Measurements from ENCODE around the gene PTPRE. TPM values are rescaled to one million over a fixed set of nuclear protein-coding genes. Genes with fewer than 3 reads are reported as not detected.
A peak's percentile ranks its signal among the peaks of the same experiment; 100 is the strongest.

PTPRE gene
- total RNA-seq, 2 experiments from 2014 or later: 26.8 to 37.3 TPM

DNA sequence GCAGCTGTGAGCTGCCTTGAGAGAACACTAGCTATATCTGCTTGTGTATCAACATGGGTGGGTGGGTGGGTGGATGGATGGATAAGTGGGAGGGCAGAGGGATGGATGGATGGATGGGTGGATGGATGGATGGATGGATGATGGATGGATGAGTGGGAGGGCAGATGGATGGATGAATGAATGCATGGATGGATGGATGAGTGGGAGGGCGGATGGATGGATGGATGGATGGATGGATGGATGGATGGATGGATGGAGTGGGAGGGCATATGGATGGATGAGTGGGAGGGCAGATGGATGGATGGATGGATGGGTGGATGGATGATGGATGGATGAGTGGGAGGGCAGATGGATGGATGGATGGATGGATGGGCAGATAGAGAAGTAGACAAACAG lies 143.2 kb downstream of the PTPRE start:
- no peak for DNase-seq
- Mint-ChIP-seq H3K36me3 (peaks cover 24% of the 10 kb centered on the region), H3K9me3 (no peaks in the 10 kb centered on the region), H3K27ac (peak overlapping the region; percentile 71), H3K27me3 (no peaks in the 10 kb centered on the region), H3K4me3 (peak overlapping the region; percentile 51), H3K4me1 (peaks cover 33% of the 10 kb centered on the region)
- ATAC-seq (ENCODE audit: low read depth): no peak
- POLR2A ChIA-PET: interaction anchor here (0.7 kb wide), 1 partner anchor 12 kb away, joined by 3 read pairs; no protein-coding TSS in a partner anchor

DNA sequence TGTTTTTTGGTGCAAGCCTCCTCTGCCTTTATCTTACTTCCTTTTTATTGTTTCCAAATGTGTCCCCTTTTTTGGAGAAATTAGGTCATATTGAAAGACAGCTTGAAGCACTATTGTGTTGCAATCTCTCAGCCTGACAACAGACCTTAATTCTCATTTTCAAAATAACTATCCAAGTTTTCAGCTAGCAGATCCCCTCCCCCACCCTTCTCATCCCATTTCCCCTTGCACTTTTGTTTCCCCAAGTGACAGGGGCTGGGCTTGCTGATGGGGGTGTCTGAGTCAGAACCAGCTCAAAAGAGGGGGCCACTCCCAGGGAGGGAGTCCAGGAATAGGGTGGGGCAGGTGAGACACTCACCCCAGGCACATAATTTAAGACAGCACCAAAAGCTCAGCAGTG lies 144.0 kb downstream of the PTPRE start:
- POLR2A ChIA-PET: interaction anchor here (0.5 to 0.7 kb wide), 2 partner anchors 12 to 26 kb away, joined by 4 read pairs; no protein-coding TSS in a partner anchor
- DNase-seq (no peak), ATAC-seq (ENCODE audit: low read depth) (no peak)
- Mint-ChIP-seq H3K36me3 (peaks cover 32% of the 10 kb centered on the region), H3K27ac (peak overlapping the region; percentile 20), H3K4me3 (peak overlapping the region; percentile 51), H3K9me3 (no peaks in the 10 kb centered on the region), H3K4me1 (peaks cover 35% of the 10 kb centered on the region), H3K27me3 (no peaks in the 10 kb centered on the region)

DNA sequence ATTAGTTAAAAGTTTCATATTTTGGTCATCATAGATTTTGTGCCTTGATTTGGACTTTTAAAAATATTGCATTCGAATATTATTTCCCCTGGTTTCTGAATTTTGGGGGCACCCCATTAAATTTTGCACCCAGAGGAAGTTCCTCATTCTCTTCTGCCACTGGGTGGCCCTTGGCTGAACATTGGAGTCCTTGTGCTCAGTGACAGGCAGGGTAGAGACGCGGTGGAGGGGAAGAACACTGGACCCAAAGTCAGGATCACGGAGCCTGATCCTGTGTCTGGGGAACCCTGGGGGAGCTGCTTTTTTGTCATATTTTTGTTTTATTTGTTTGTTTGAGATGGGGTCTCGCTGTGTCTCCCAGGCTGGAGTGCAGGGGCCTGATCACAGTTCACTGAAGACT lies 144.6 kb downstream of the PTPRE start:
- H3K27me3 Mint-ChIP-seq: no peaks in the 10 kb centered on the region
- POLR2A ChIA-PET: interaction anchor here (0.5 kb wide), 1 partner anchor 27 kb away, joined by 4 read pairs; no protein-coding TSS in a partner anchor
- peaks cover 35% of the 10 kb centered on the region for H3K36me3 Mint-ChIP-seq
- H3K4me3 Mint-ChIP-seq: no peak overlapping the region
- H3K27ac Mint-ChIP-seq: no peak overlapping the region
- no peak for ATAC-seq (ENCODE audit: low read depth)
- DNase-seq: no peak
- peaks cover 35% of the 10 kb centered on the region for H3K4me1 Mint-ChIP-seq
- H3K9me3 Mint-ChIP-seq: no peaks in the 10 kb centered on the region

DNA sequence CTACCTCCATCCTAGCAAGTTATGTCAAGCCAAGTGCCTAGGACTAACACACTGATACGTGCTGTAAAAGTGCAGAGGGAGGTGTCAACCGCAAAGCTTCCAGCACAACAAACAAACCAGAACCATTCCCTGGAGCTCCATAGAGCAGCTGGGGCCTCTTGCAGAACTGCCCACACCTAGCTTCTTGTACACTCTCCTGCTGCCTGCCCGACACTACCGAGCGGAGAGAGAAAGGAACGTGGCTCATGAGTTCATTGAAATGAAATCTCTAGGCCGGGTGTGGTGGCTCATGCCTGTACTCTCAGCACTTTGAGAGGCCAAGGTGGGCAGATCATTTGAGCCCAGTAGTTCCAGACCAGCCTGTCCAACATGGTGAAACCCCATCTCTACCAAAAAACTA lies 145.8 kb downstream of the PTPRE start:
- POLR2A ChIA-PET: interaction anchor here (1.6 kb wide), 1 partner anchor 9 kb away, joined by 5 read pairs; no protein-coding TSS in a partner anchor
- DNase-seq: no peak
- H3K9me3 Mint-ChIP-seq: no peaks in the 10 kb centered on the region
- no peak overlapping the region for H3K27ac Mint-ChIP-seq
- peaks cover 33% of the 10 kb centered on the region for H3K4me1 Mint-ChIP-seq
- H3K27me3 Mint-ChIP-seq: no peaks in the 10 kb centered on the region
- no peak overlapping the region for H3K4me3 Mint-ChIP-seq
- H3K36me3 Mint-ChIP-seq: peaks cover 39% of the 10 kb centered on the region
- no peak for ATAC-seq (ENCODE audit: low read depth)

DNA sequence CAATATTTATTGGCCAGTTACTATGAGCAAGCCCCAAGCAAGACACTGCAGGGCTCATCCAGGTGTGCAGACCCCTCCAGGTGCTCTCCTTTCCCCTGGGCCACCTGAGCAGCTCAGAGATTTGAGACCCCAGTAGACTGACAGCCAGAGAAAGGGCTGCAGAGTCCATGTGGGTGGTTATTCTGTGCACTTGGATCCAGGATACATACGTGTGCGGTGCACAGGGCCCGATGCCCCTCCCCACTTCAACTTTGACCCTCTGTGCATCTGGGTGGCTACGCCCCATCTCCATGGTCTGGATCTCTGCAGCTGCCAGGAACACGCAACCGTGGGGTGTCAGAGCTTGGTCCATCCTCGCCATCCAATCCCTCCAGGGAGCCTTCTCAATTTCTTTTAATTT lies 146.5 kb downstream of the PTPRE start:
- ATAC-seq (ENCODE audit: low read depth): no peak
- H3K27ac Mint-ChIP-seq: no peak overlapping the region
- peaks cover 44% of the 10 kb centered on the region for H3K36me3 Mint-ChIP-seq
- no peaks in the 10 kb centered on the region for H3K9me3 Mint-ChIP-seq
- H3K4me1 Mint-ChIP-seq: peaks cover 34% of the 10 kb centered on the region
- DNase-seq: no peak
- no peaks in the 10 kb centered on the region for H3K27me3 Mint-ChIP-seq
- H3K4me3 Mint-ChIP-seq: no peak overlapping the region
- POLR2A ChIA-PET: interaction anchor here (1.6 kb wide), 1 partner anchor 9 kb away, joined by 5 read pairs; no protein-coding TSS in a partner anchor

DNA sequence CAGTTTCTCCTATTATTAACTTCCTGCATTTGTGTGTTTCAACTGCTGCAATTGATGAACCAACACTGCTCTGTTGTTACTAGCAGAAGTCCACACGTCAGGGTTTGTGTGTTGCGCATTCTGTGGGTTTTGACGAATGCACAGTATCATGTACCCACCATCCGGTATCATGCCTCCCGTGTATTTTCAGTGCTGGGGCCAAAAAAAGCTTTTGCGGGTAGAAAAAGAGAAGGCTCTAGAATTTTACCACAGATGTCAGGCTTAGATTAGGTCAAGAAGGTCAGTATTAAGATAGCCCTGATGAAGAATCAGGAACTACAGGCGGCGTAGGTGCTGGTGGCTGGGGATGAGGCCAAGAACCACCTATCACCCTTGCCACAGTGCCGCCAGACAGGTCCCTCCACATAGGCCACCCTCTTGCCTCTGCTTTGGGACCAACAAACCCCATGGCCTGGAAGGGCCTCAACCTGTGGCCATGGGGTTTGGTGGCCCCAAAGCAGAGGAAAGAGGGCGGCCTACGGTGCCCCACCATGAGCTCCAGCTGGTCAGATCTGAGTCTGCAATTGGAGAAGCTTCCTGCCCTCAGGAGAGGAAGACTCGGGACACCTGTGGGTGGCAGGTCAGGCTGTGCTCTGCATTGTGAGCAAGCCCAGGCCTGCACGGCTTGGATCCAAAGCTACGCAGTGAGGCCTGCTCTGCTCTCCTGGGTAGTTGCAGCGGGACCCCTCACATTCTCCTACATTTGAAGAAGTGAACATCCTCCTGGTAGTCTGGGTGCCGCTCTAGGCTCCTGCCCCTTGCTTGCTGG lies 147.5 kb downstream of the PTPRE start:
- Mint-ChIP-seq H3K36me3 (peaks cover 43% of the 10 kb centered on the region), H3K27ac (peak overlapping the region; percentile 40), H3K27me3 (no peaks in the 10 kb centered on the region), H3K4me3 (no peak overlapping the region), H3K9me3 (no peaks in the 10 kb centered on the region), H3K4me1 (peaks cover 30% of the 10 kb centered on the region)
- POLR2A ChIA-PET: no interaction called here
- DNase-seq: no peak
- ATAC-seq (ENCODE audit: low read depth): no peak

DNA sequence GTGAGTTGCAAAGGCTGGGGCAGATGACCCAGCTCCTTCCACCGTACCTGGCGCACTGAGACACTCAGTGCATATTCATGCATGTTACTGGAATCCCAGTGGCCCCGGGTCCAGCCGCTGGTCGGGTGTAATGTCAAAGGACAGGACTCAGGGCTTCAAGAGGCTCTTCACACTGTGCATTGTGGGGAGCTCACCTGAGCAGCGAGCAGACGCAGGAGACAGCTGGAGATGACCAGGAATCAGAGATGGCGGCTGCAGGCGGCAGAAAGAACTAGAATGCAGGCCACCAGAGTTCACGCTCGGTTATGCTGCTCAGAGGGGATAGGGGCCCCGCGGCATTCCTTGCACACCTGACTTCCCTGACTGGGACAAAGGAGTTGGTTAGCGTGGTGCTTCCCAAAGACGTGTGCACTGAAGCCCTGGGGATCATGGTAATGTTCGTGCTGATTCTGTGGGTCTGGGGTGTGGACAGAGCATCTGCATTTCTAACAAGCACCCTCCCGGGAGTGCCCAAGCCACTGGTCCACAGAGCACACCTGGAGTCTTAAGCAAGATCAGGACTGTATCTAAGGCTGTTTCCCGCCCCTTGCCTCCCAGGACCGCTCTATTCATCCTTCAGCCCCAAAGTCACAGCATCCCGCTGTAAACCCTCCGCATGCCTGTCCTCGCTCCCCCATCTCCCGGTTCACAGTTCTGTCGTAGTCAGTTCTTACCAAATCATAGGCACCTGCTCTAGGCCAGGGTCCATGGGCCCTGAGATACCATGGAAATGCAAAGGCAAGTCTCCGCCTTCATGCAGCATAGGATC lies 148.4 kb downstream of the PTPRE start:
- Mint-ChIP-seq H3K36me3 (peaks cover 47% of the 10 kb centered on the region), H3K27ac (peak overlapping the region; percentile 16), H3K4me3 (no peak overlapping the region), H3K27me3 (no peaks in the 10 kb centered on the region), H3K9me3 (no peaks in the 10 kb centered on the region), H3K4me1 (peaks cover 31% of the 10 kb centered on the region)
- DNase-seq (no peak), ATAC-seq (ENCODE audit: low read depth) (no peak)
- POLR2A ChIA-PET: no interaction called here

DNA sequence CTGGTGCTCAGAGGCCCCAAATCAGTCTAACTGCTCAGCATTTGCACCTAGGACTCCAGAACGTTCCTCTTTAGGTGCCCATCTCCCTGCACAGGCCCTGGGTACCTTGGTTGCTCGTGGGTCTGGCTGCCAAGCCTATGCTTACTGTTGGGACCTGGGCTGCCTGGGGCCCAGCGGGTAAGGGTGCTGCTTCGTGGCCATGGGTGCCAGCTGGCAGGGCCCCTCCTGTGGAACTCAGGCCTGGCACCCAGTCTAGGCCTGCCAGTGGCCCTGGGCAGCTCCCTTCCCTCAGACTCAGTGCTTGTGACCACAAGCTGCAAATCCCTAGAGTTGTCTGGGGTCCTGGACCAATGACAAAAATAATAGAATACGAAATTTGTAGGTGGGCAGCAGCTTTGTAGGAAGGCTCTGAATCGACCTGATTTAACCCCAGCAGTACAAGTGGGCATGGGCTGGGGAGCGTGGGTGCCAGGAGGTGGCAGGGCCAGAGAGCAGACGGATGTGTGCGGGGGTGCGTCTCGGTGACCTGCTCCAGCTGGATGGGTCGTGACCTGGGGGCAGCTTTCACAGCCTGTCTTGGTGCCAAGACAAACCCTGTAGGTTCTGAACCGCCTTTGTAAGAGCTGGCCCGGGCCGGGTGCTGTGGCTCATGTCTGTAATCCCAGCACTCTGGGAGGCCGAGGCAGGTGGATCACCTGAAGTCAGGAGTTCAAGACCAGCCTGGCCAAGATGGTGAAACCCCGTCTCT lies 149.6 kb downstream of the PTPRE start:
- POLR2A ChIA-PET: interaction anchor here (1.6 kb wide), 1 partner anchor 9 kb away, joined by 4 read pairs; no protein-coding TSS in a partner anchor

DNA sequence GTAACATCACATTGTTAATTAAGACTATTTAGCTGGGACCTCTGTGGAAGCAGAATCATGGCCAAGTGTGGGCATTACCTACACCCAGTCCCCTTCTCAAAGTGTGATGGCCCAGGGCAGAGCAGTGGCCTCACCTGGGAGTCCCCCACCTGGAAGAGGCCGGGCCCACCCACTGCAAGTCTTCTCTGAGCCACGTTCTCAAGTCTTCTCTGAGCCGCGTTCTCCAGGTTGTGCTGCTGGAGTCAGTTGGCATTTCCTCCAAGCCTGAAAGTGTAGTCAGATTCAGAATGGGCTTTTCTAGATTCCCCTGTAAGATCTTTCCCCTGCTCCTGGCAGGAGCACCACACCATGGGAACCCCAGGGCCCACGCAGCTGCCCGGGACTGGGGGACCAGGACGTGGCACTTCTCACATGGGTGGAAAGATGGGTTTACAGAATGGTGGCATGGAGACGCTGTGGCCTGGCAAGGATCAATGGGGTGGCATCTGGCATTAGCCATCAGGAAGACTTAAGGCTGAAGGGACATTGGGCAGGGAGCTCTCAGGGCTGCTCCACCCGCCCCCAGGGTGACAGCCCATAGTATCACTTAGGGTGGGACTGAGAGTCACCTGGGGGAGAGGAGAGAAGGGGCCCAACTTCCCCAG lies 151.3 kb downstream of the PTPRE start:
- Mint-ChIP-seq H3K36me3 (peaks cover 40% of the 10 kb centered on the region), H3K4me1 (peaks cover 45% of the 10 kb centered on the region), H3K9me3 (no peaks in the 10 kb centered on the region), H3K27me3 (no peaks in the 10 kb centered on the region), H3K4me3 (no peak overlapping the region), H3K27ac (peak overlapping the region; percentile 44)
- ATAC-seq (ENCODE audit: low read depth) (no peak), DNase-seq (no peak)
- POLR2A ChIA-PET: interaction anchor here (2.5 kb wide), 1 partner anchor 10 kb away, joined by 26 read pairs; no protein-coding TSS in a partner anchor

More for the DNA sequence above, 149.6 kb downstream of the PTPRE start:
- peaks cover 47% of the 10 kb centered on the region for H3K36me3 Mint-ChIP-seq
- peaks cover 31% of the 10 kb centered on the region for H3K4me1 Mint-ChIP-seq
- no peak for ATAC-seq (ENCODE audit: low read depth)
- DNase-seq: no peak
- H3K27me3 Mint-ChIP-seq: no peaks in the 10 kb centered on the region
- no peak overlapping the region for H3K4me3 Mint-ChIP-seq
- H3K9me3 Mint-ChIP-seq: no peaks in the 10 kb centered on the region
- H3K27ac Mint-ChIP-seq: no peak overlapping the region

DNA sequence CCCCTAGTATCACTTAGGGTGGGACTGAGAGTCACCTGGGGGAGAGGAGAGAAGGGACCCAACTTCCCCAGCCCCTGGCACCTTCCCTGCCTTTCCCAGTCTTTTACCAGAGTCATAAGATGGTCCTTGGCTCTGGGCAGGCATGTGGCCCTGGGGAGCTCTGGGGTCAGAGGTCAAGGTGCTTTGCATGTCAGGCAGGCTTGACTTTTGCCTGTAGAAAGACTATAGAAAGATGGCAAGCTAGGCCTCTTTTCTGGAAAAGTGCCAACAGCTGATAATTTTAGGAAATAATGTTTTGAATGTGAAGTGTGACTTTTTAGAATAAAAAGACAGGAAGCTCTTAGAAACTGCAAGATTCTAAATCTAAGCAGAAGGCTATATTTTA lies 151.8 kb downstream of the PTPRE start:
- ATAC-seq (ENCODE audit: low read depth) (no peak), DNase-seq (no peak)
- no peak overlapping the region for H3K4me3 Mint-ChIP-seq
- no peak overlapping the region for H3K27ac Mint-ChIP-seq
- H3K36me3 Mint-ChIP-seq: peaks cover 42% of the 10 kb centered on the region
- H3K9me3 Mint-ChIP-seq: no peaks in the 10 kb centered on the region
- POLR2A ChIA-PET: interaction anchor here (2.5 kb wide), 1 partner anchor 11 kb away, joined by 26 read pairs; no protein-coding TSS in a partner anchor
- H3K4me1 Mint-ChIP-seq: peaks cover 50% of the 10 kb centered on the region
- H3K27me3 Mint-ChIP-seq: no peaks in the 10 kb centered on the region

DNA sequence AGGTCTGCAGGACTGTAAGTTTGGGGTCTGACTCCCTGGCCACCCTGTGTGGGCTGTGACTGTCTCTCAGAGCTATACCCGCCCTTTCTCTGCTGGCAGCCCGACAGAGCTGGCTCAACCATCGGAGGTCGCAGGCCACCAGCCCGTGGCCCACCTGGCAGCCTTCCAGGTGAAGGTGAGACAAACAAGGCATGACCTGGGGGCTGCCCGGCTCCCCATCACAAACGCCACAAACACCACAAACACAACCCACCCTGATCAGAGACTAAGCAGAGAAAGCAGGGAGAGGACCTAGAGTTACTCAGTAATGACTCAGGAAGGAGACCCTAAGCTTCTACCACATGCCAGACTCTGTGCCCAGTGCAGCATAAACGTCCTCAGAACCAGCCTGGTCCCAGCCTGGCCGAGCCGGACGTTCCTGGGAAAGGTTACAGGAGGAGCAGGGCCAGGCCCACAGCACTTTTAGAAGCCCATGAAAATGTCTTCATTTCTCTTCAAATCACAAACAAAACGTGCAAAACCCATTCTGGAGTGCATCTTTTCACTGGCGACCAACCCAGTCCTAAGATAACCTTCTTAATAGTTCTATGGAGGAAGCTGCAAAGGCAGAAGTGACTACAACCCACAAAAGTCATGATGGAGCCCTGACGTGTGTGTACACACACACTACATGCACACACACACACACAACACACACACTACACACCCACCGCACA lies 152.5 kb downstream of the PTPRE start:
- Mint-ChIP-seq H3K36me3 (peaks cover 42% of the 10 kb centered on the region), H3K9me3 (no peaks in the 10 kb centered on the region), H3K4me1 (peaks cover 57% of the 10 kb centered on the region), H3K4me3 (no peak overlapping the region), H3K27me3 (no peaks in the 10 kb centered on the region), H3K27ac (peak overlapping the region; percentile 75)
- no peak for ATAC-seq (ENCODE audit: low read depth)
- DNase-seq: no peak
- POLR2A ChIA-PET: interaction anchor here (2.5 kb wide), 1 partner anchor 12 kb away, joined by 26 read pairs; no protein-coding TSS in a partner anchor

DNA sequence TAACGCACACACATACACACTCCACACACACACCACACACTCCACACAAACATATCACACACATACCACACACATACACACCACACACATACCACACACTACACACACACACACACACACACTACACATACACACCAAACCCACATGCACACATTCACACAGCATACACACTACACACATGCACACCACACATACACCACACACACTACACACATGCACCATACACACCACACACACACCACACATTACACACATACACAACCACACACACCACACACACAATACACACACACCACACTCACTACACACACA lies 153.0 kb downstream of the PTPRE start:
- H3K36me3 Mint-ChIP-seq: peaks cover 42% of the 10 kb centered on the region
- DNase-seq (no peak), ATAC-seq (ENCODE audit: low read depth) (no peak)
- H3K4me3 Mint-ChIP-seq: no peak overlapping the region
- peaks cover 62% of the 10 kb centered on the region for H3K4me1 Mint-ChIP-seq
- H3K27me3 Mint-ChIP-seq: no peaks in the 10 kb centered on the region
- H3K9me3 Mint-ChIP-seq: no peaks in the 10 kb centered on the region
- POLR2A ChIA-PET: interaction anchor here (2.5 kb wide), 1 partner anchor 12 kb away, joined by 26 read pairs; no protein-coding TSS in a partner anchor
- peak overlapping the region; percentile 75 for H3K27ac Mint-ChIP-seq
